ENCODE data around the gene TSPAN32.
"Not testable (repeated sequence)": the region's sequence is repeated elsewhere in the genome, so short reads cannot be mapped to it uniquely, and the experiment has no call there.

The TSPAN32 gene

GRCh38 chr11:2267851-2268728 is 33.7 kb upstream of the TSPAN32 start:
- DNase-seq: no peak

GRCh38 chr11:2268729-2269600 is 32.8 kb upstream of the TSPAN32 start:
- DNase-seq: peak; percentile 92

GRCh38 chr11:2269601-2270321 is 32.1 kb upstream of the TSPAN32 start:
- peak; percentile 63 for DNase-seq

- DNase-seq: no peak
Measured at GRCh38 chr11:2270322-2271076, 31.3 kb upstream of the TSPAN32 start, which contains the start of gene ASCL2. Gene ASCL2 (minus strand): TSS chr11:2270588. CDS start chr11:2270332, 256 bp downstream.

- DNase-seq: peak; percentile 47
Measured at GRCh38 chr11:2271077-2271326, 30.8 kb upstream of the TSPAN32 start.

- DNase-seq: no peak
Measured at GRCh38 chr11:2271327-2272227, 30.2 kb upstream of the TSPAN32 start.

GRCh38 chr11:2272228-2272945 is 29.4 kb upstream of the TSPAN32 start:
- DNase-seq: no peak

GRCh38 chr11:2272946-2273280 is 28.9 kb upstream of the TSPAN32 start:
- no peak for DNase-seq

GRCh38 chr11:2273311-2273710 is 28.5 kb upstream of the TSPAN32 start:
- no peak for DNase-seq

- no peak for DNase-seq
Measured at GRCh38 chr11:2273771-2274170, 28.0 kb upstream of the TSPAN32 start.

- no peak for DNase-seq
Measured at GRCh38 chr11:2275334-2276279, 26.2 kb upstream of the TSPAN32 start.

- DNase-seq: no peak
Measured at GRCh38 chr11:2276280-2277007, 25.4 kb upstream of the TSPAN32 start.

GRCh38 chr11:2277008-2277346 is 24.8 kb upstream of the TSPAN32 start:
- no peak for DNase-seq

GRCh38 chr11:2277933-2278523 is 23.8 kb upstream of the TSPAN32 start:
- no peak for DNase-seq

- no peak for DNase-seq
Measured at GRCh38 chr11:2280208-2280607, 21.6 kb upstream of the TSPAN32 start.

GRCh38 chr11:2286350-2286749 is 15.5 kb upstream of the TSPAN32 start:
- DNase-seq: not testable (repeated sequence)

- DNase-seq: no peak
Measured at GRCh38 chr11:2287091-2287490, 14.7 kb upstream of the TSPAN32 start.

- DNase-seq: no peak
Measured at GRCh38 chr11:2289350-2289749, 12.5 kb upstream of the TSPAN32 start.

GRCh38 chr11:2289859-2290258 is 12.0 kb upstream of the TSPAN32 start:
- no peak for DNase-seq
